Upper lobe of right lung (tissue), 1 donor: ENCODE measurements around the gene BLCAP. TPM values are rescaled to one million over a fixed set of nuclear protein-coding genes. Genes with fewer than 3 reads are reported as not detected.

ENCODE experiments used
- ATAC-seq: fragments of 200-7000 bp; cut with Tn5 transposase; one replicate; pipeline ENCODE4 v1.9.1; 2020; ENCODE audit warnings: mild to moderate bottlenecking, moderate library complexity
- DNase-seq: peaks from one replicate; pipeline ENCODE4 v3.0.0-alpha.2; 2020
- H3K27ac ChIP-seq: fragments of 200-600 bp; one replicate; pipeline ENCODE4 v1.8.0; 2022
- H3K27me3 ChIP-seq: fragments of 200-600 bp; one replicate; pipeline ENCODE4 v1.8.0; 2022; ENCODE audit warnings: mild to moderate bottlenecking
- H3K36me3 ChIP-seq: fragments of 200-600 bp; one replicate; pipeline ENCODE4 v1.8.0; 2022
- H3K4me1 ChIP-seq: fragments of 200-600 bp; one replicate; pipeline ENCODE4 v1.8.0; 2022
- H3K4me3 ChIP-seq: fragments of 200-600 bp; one replicate; pipeline ENCODE4 v1.8.0; 2022; ENCODE audit warnings: mild to moderate bottlenecking
- H3K9me3 ChIP-seq: fragments of 200-600 bp; one replicate; pipeline ENCODE4 v1.8.0; 2022
- CTCF ChIP-seq: fragments of 200-600 bp; IDR thresholded peaks from one replicate; pipeline ENCODE4 v1.8.0; 2022; ENCODE audit warnings: antibody characterized with exemption
- intact Hi-C: fragments of 100-400 bp; cut with DNase I; formaldehyde crosslinking; loops from one replicate; pipeline ENCODE4 v1.11.0; 2022
- total RNA-seq: library from RNA; stranded (reverse); fragmentation: NEBNext Ultra II Directional; extraction: Animal tissue kit (Norgen Biotek cat#: 25700); gene quantifications from one replicate; pipeline ENCODE4 v1.2.1, GENCODE V29; 2021
- donor health status: DM: no; HTN: yes; CAD: no; lungs with severe emphysema.

The BLCAP gene
- total RNA-seq, 1 donor from 2014 or later = 74.8 TPM

- intact Hi-C loops = no loop called here
- TF ChIP-seq CTCF = no peak
- Histone ChIP-seq H3K9me3 (no peaks in the 10 kb centered on the region), H3K27me3 (no peaks in the 10 kb centered on the region), H3K4me3 (no peak overlapping the region), H3K4me1 (no peaks in the 10 kb centered on the region), H3K27ac (no peak overlapping the region), H3K36me3 (no peaks in the 10 kb centered on the region)
- no peak for ATAC-seq
- DNase-seq = no peak
These were observed 58.1 kb downstream of the BLCAP start for GRCh38 chr20:37469531-37469930.

GRCh38 chr20:37468886-37469285 is 58.8 kb downstream of the BLCAP start:
- ATAC-seq = no peak
- no peak overlapping the region for H3K4me3 ChIP-seq
- H3K27ac ChIP-seq = no peak overlapping the region
- no peak for TF ChIP-seq CTCF
- DNase-seq = no peak
- no peaks in the 10 kb centered on the region for H3K36me3 ChIP-seq
- no peaks in the 10 kb centered on the region for H3K9me3 ChIP-seq
- H3K4me1 ChIP-seq = no peaks in the 10 kb centered on the region
- H3K27me3 ChIP-seq = no peaks in the 10 kb centered on the region
- intact Hi-C loops = no loop called here

Other genes with a start within 250 kb of the BLCAP start
- 30.8 TPM for gene MANBAL, start 238.2 kb downstream of the BLCAP start, total RNA-seq
- 64.0 TPM for gene SRC, start 181.7 kb downstream of the BLCAP start, total RNA-seq
- 0.43 TPM for gene NNAT, start 6.6 kb downstream of the BLCAP start, total RNA-seq
- 52.8 TPM for gene CTNNBL1, start 166.2 kb upstream of the BLCAP start, total RNA-seq